ENCODE data around the gene MS4A15. TPM values are rescaled to one million over a fixed set of nuclear protein-coding genes. Genes with fewer than 3 reads are reported as not detected.
"Not testable (repeated sequence)": the region's sequence is repeated elsewhere in the genome, so short reads cannot be mapped to it uniquely, and the experiment has no call there.

MS4A15 gene
- total RNA-seq, 4 donors from 2014 or later, result not detected

GRCh38 chr11:60750911-60751310, 5.8 kb upstream of the MS4A15 start:
- no peak overlapping the region for H3K4me3 ChIP-seq
- DNase-seq (ENCODE audit: low spot score in 2 of 2), result no peak
- no peak overlapping the region for H3K27ac ChIP-seq
- H3K4me1 ChIP-seq, result no peaks in the 10 kb centered on the region
- H3K9me3 ChIP-seq, result no peaks in the 10 kb centered on the region
- H3K27me3 ChIP-seq, result no peaks in the 10 kb centered on the region
- WGBS, 2 donors, result 68 to 76% methylated on average over 3 of the region's 3 CpGs
- TF ChIP-seq POLR2A (IDR thresholded peaks at IDR 0.05), result no peak
- TF ChIP-seq EP300 (IDR thresholded peaks at IDR 0.05), result no peak
- no peak for TF ChIP-seq CTCF (IDR thresholded peaks at IDR 0.05)
- H3K36me3 ChIP-seq, result no peaks in the 10 kb centered on the region

GRCh38 chr11:60753309-60753708, 3.4 kb upstream of the MS4A15 start:
- TF ChIP-seq CTCF (IDR thresholded peaks at IDR 0.05) (no peak), EP300 (IDR thresholded peaks at IDR 0.05) (no peak), POLR2A (IDR thresholded peaks at IDR 0.05) (no peak)
- DNase-seq (ENCODE audit: low spot score in 2 of 2), result no peak
- H3K4me1 ChIP-seq, result no peaks in the 10 kb centered on the region
- H3K27me3 ChIP-seq, result no peaks in the 10 kb centered on the region
- no peaks in the 10 kb centered on the region for H3K36me3 ChIP-seq
- H3K9me3 ChIP-seq, result no peaks in the 10 kb centered on the region
- H3K27ac ChIP-seq, result no peak overlapping the region
- no peak overlapping the region for H3K4me3 ChIP-seq
- 60 to 66% methylated on average over 4 of the region's 4 CpGs for WGBS, 2 donors

- WGBS, 2 donors, result 82 to 90% methylated on average over 6 of the region's 6 CpGs
- Histone ChIP-seq H3K4me1 (no peaks in the 10 kb centered on the region), H3K4me3 (no peak overlapping the region), H3K27me3 (no peaks in the 10 kb centered on the region), H3K9me3 (no peaks in the 10 kb centered on the region), H3K27ac (no peak overlapping the region), H3K36me3 (no peaks in the 10 kb centered on the region)
- no peak for TF ChIP-seq POLR2A (IDR thresholded peaks at IDR 0.05)
- no peak for TF ChIP-seq EP300 (IDR thresholded peaks at IDR 0.05)
- TF ChIP-seq CTCF (IDR thresholded peaks at IDR 0.05), result no peak
- no peak for DNase-seq (ENCODE audit: low spot score in 2 of 2)
Observed at GRCh38 chr11:60754887-60755286, 1.8 kb upstream of the MS4A15 start.

GRCh38 chr11:60757231-60757800, 649 bp downstream of the MS4A15 start:
- no peaks in the 10 kb centered on the region for H3K27me3 ChIP-seq
- TF ChIP-seq POLR2A (IDR thresholded peaks at IDR 0.05) (no peak), CTCF (IDR thresholded peaks at IDR 0.05) (no peak), EP300 (IDR thresholded peaks at IDR 0.05) (no peak)
- no peaks in the 10 kb centered on the region for H3K9me3 ChIP-seq
- no peak overlapping the region for H3K4me3 ChIP-seq
- no peak for DNase-seq (ENCODE audit: low spot score in 2 of 2)
- 91 to 92% methylated on average over 19 of the region's 19 CpGs for WGBS, 2 donors
- H3K36me3 ChIP-seq, result no peaks in the 10 kb centered on the region
- H3K27ac ChIP-seq, result no peak overlapping the region
- H3K4me1 ChIP-seq, result no peaks in the 10 kb centered on the region

GRCh38 chr11:60758671-60759070, 2.0 kb downstream of the MS4A15 start:
- DNase-seq (ENCODE audit: low spot score in 2 of 2), result not testable (repeated sequence)

GRCh38 chr11:60759438-60760225, 3.0 kb downstream of the MS4A15 start:
- not testable (repeated sequence) for H3K4me1 ChIP-seq; H3K36me3 ChIP-seq; H3K27me3 ChIP-seq; H3K27ac ChIP-seq; H3K9me3 ChIP-seq; H3K4me3 ChIP-seq; DNase-seq (ENCODE audit: low spot score in 2 of 2)
- WGBS, 2 donors, result 78 to 79% methylated on average over 22 of the region's 22 CpGs

More at GRCh38 chr11:60758671-60759070, 2.0 kb downstream of the MS4A15 start:
- H3K4me3 ChIP-seq, H3K4me1 ChIP-seq, H3K9me3 ChIP-seq, H3K27ac ChIP-seq, H3K27me3 ChIP-seq, H3K36me3 ChIP-seq: not testable (repeated sequence)
- 91 to 95% methylated on average over 4 of the region's 4 CpGs for WGBS, 2 donors
